Keratinocyte (primary cell): Measurements from ENCODE around the gene SRPRB.

Source experiments
- CTCF ChIP-seq, 3 experiments: IDR thresholded peaks in 1 of 3; conservative IDR thresholded peaks in 1 of 3; optimal IDR thresholded peaks in 1 of 3; 2 replicates in 2 of 3; 3 replicates in 1 of 3; pipeline versions ENCODE3 to v1.5.1; 2011; ENCODE audit warnings: low read length in 3 of 3, mild to moderate bottlenecking in 3 of 3, moderate library complexity in 2 of 3, control low read depth in 1 of 3, inconsistent platforms in 1 of 3; ENCODE audit not compliant: insufficient read depth in 2 of 3; ENCODE audit errors: extremely low read depth in 1 of 3
- EZH2 ChIP-seq: IDR thresholded peaks from one replicate; pipeline ENCODE4 v1.6.1; 2012; ENCODE audit warnings: inconsistent platforms, mild to moderate bottlenecking, low read length, moderate library complexity

- no peak for TF ChIP-seq CTCF (optimal IDR thresholded peaks at IDR 0.05 in 1 of 3, IDR thresholded peaks at IDR 0.05 in 1 of 3, conservative IDR thresholded peaks at IDR 0.05 in 1 of 3; ENCODE audit: extremely low read depth in 1 of 3, insufficient read depth in 2 of 3, low read length in 3 of 3)
- TF ChIP-seq EZH2, result no peak
Measured at GRCh38 chr3:133758568-133758928, 47.1 kb upstream of the SRPRB start.
